GM12878 (cell line): Measurements from ENCODE around the gene BICC1. TPM values are rescaled to one million over a fixed set of nuclear protein-coding genes. Genes with fewer than 3 reads are reported as not detected.

Source experiments
- ATAC-seq: fragments of 200-7000 bp; cut with Tn5 transposase; 3 replicates; pipeline ENCODE4 v1.9.1; 2020; ENCODE audit warnings: mild to moderate bottlenecking, moderate library complexity
- BruUV-seq: library from RNA; stranded (reverse); fragments of 400-500 nt; replicated peaks from 2 replicates; lab custom pipeline; 2021; lab: Mats Ljungman, UMichigan
- CTCF ChIA-PET: fragments of 300-600 bp; sonication (Branson Sonifier 250); formaldehyde crosslinking; extraction: SDS; loops from one replicate; lab custom pipeline; 2021; ENCODE audit warnings: inconsistent platforms; lab: Yijun Ruan, JAX
- POLR2A ChIA-PET: fragments of 350-600 bp; formaldehyde crosslinking; extraction: SDS; loops from one replicate; lab custom pipeline; 2021; ENCODE audit warnings: inconsistent platforms; lab: Charles Lee
- RAD21 ChIA-PET: fragments of 300-600 bp; sonication (Branson Sonifier 250); formaldehyde crosslinking; loops from one replicate; lab custom pipeline; 2023; ENCODE audit warnings: antibody characterized with exemption; ENCODE audit not compliant: unreplicated experiment; lab: Charles Lee
- SMC1A ChIA-PET: fragments of 300-600 bp; sonication (Branson Sonifier 250); formaldehyde crosslinking; loops from one replicate; lab custom pipeline; 2023; ENCODE audit not compliant: unreplicated experiment, uncharacterized antibody; lab: Charles Lee
- DNase-seq: peaks from one replicate; pipeline ENCODE4 v3.0.0-alpha.2; 2011; ENCODE audit warnings: low read depth, low spot score
- FAIRE-seq: peaks from 3 replicates; lab custom pipeline; 2011; peaks lifted over from hg19 to GRCh38; lab: Jason Lieb, UNC
- H2AFZ ChIP-seq: 2 replicates; pipeline ENCODE4 v1.6.0; 2011; ENCODE audit warnings: low read depth, low read length, control low read depth; ENCODE audit not compliant: control insufficient read depth
- H3K27ac ChIP-seq: 2 replicates; pipeline ENCODE4 v1.5.1; 2011; ENCODE audit warnings: control low read depth; ENCODE audit not compliant: control insufficient read depth, insufficient read depth
- H3K27me3 ChIP-seq, 2 experiments: replicated peaks in 1 of 2; 2 replicates each; pipeline versions ENCODE4 v1.6.0 to v1.6.1; 2011; ENCODE audit warnings: low read length in 1 of 2; ENCODE audit not compliant: control insufficient read depth in 2 of 2, insufficient read depth in 2 of 2
- H3K36me3 ChIP-seq, 2 experiments: 2 replicates each; pipeline ENCODE4 v1.5.1; 2011; ENCODE audit warnings: low read length in 1 of 2; ENCODE audit not compliant: control insufficient read depth in 2 of 2, insufficient read depth in 2 of 2
- H3K4me1 ChIP-seq: 2 replicates; pipeline ENCODE4 v1.6.1; 2011; ENCODE audit warnings: mild to moderate bottlenecking, low read length, moderate library complexity, mixed read lengths; ENCODE audit not compliant: control insufficient read depth, insufficient read depth
- H3K4me2 ChIP-seq: 2 replicates; pipeline ENCODE4 v1.6.0; 2011; ENCODE audit warnings: control low read depth; ENCODE audit not compliant: control insufficient read depth, insufficient read depth
- H3K4me3 ChIP-seq: fragments of 200-600 bp; sonication (generic); 2 replicates; pipeline ENCODE4 v1.5.1; 2016
- H3K79me2 ChIP-seq: 2 replicates; pipeline ENCODE4 v1.6.0; 2011; ENCODE audit warnings: low read length; ENCODE audit not compliant: control insufficient read depth, insufficient read depth
- H3K9ac ChIP-seq: 2 replicates; pipeline ENCODE4 v1.8.0; 2011; ENCODE audit warnings: low read length, control low read depth, mixed read lengths; ENCODE audit not compliant: control insufficient read depth, insufficient read depth
- H3K9me3 ChIP-seq: replicated peaks from 3 replicates; pipeline ENCODE4 v1.5.1; 2011; ENCODE audit warnings: mild to moderate bottlenecking, low read length; ENCODE audit not compliant: control insufficient read depth, insufficient read depth
- H4K20me1 ChIP-seq: 2 replicates; pipeline ENCODE4 v1.6.0; 2011; ENCODE audit not compliant: control insufficient read depth, insufficient read depth
- E2F8 ChIP-seq: fragments of 450-650 bp; IDR thresholded peaks from 2 replicates; pipeline ENCODE4 v1.6.1; 2018; ENCODE audit warnings: mild to moderate bottlenecking, low read depth, moderate library complexity; ENCODE audit not compliant: partially characterized antibody
- FOXK2 ChIP-seq: fragments of 450-650 bp; IDR thresholded peaks from 2 replicates; pipeline ENCODE4 v1.6.1; 2017; ENCODE audit warnings: mild to moderate bottlenecking, moderate library complexity
- IRF5 ChIP-seq: fragments of 450-650 bp; IDR thresholded peaks from 2 replicates; pipeline ENCODE4 v1.6.1; 2017; ENCODE audit warnings: borderline replicate concordance
- MTA2 ChIP-seq: fragments of 450-650 bp; IDR thresholded peaks from 2 replicates; pipeline ENCODE4 v1.6.1; 2016; ENCODE audit warnings: low read depth, mild to moderate bottlenecking, moderate library complexity
- MYC ChIP-seq: IDR thresholded peaks from 2 replicates; pipeline ENCODE4 v1.6.1; 2011; ENCODE audit warnings: mild to moderate bottlenecking, low read length, moderate library complexity, inconsistent platforms; ENCODE audit not compliant: insufficient read depth, insufficient replicate concordance, insufficient read length, severe bottlenecking
- PAX8 ChIP-seq: fragments of 450-650 bp; IDR thresholded peaks from 2 replicates; pipeline ENCODE4 v1.6.1; 2017; ENCODE audit warnings: mild to moderate bottlenecking, moderate library complexity
- WGBS: methylation state at CpG from one replicate; pipeline ENCODE4 v1.1.6; 2016; ENCODE audit warnings: low lambda C conversion rate; ENCODE audit not compliant: insufficient replicate concordance, insufficient coverage; ENCODE audit errors: missing lambda C conversion rate; 5-methylcytosine and 5-hydroxymethylcytosine counted together
- in situ Hi-C: fragments of 300-500 bp; cut with MboI; formaldehyde crosslinking; loops from 9 replicates; pipeline ENCODE4 v1.14.3; 2018; ENCODE audit warnings: mixed read lengths
- intact Hi-C: fragments of 100-400 bp; cut with micrococcal nuclease; formaldehyde crosslinking; loops from one replicate; pipeline ENCODE4 v1.14.2; 2022; ENCODE audit not compliant: unreplicated experiment
- polyA plus RNA-seq, 11 experiments: library from polyadenylated mRNA; depleted of rRNA in 4 of 11; unstranded in 6 of 11; stranded (reverse) in 5 of 11; fragments of >200 nt; fragmentation: Nextera tagmentation in 4 of 11; fragmentation: Illumina TruSeq in 1 of 11; extraction: Ambion mirVana in 4 of 11; extraction: Trizol in 1 of 11; gene quantifications; 1 replicate in 1 of 11; 2 replicates in 10 of 11; pipeline versions ENCODE4 v1.2.1 to v1.2.3, GENCODE V29; 2011 to 2016; ENCODE audit warnings: inconsistent platforms in 2 of 11, missing spikeins in 2 of 11, low read depth in 1 of 11
- total RNA-seq, 4 experiments: library from RNA; depleted of rRNA in 3 of 4; stranded (reverse); fragments of >200 nt in 3 of 4; fragmentation: Illumina TruSeq in 1 of 4; extraction: Trizol in 1 of 4; gene quantifications; 2 replicates each; pipeline versions ENCODE4 v1.2.1 to v1.2.3, GENCODE V29; 2013 to 2021

Gene BICC1
- total and polyA plus RNA-seq, 10 of the 15 experiments (the other 5 are each of a cell fraction or from before 2014, with no cell fraction given), result 0.01 to 0.10 (median 0.04) TPM; not detected in 5

GRCh38 chr10:58697691-58698090 is 185.0 kb downstream of the BICC1 start:
- ChIA-PET POLR2A (no interaction called here), SMC1A (no interaction called here), RAD21 (no interaction called here), CTCF (interaction anchor here (0.6 to 1.5 kb wide), 2 partner anchors 9 to 881 kb away, joined by 3 to 4 read pairs; no protein-coding TSS in a partner anchor)
- no TSS peak for BruUV-seq
- DNase-seq (no peak), FAIRE-seq (no peak), ATAC-seq (no peak)
- TF ChIP-seq FOXK2 (no peak), MYC (no peak), IRF5 (no peak), E2F8 (no peak), PAX8 (no peak), MTA2 (no peak)
- no peak overlapping the region for H3K4me3 ChIP-seq
- no peaks in the 10 kb centered on the region for H3K27me3 ChIP-seq
- in situ Hi-C loops, result no loop called here
- H4K20me1 ChIP-seq, result no peaks in the 10 kb centered on the region
- H3K36me3 ChIP-seq, result no peaks in the 10 kb centered on the region
- no peaks in the 10 kb centered on the region for H3K79me2 ChIP-seq
- no peak overlapping the region for H2AFZ ChIP-seq
- intact Hi-C loops, result no loop called here
- no peak overlapping the region for H3K27ac ChIP-seq
- no peaks in the 10 kb centered on the region for H3K9me3 ChIP-seq
- no peak overlapping the region for H3K4me2 ChIP-seq
- 9% methylated on average over 3 of the region's 3 CpGs for WGBS
- H3K4me1 ChIP-seq, result no peaks in the 10 kb centered on the region
- no peak overlapping the region for H3K9ac ChIP-seq
